ENCODE measurements around the gene BCDIN3D.

The BCDIN3D gene

DNA sequence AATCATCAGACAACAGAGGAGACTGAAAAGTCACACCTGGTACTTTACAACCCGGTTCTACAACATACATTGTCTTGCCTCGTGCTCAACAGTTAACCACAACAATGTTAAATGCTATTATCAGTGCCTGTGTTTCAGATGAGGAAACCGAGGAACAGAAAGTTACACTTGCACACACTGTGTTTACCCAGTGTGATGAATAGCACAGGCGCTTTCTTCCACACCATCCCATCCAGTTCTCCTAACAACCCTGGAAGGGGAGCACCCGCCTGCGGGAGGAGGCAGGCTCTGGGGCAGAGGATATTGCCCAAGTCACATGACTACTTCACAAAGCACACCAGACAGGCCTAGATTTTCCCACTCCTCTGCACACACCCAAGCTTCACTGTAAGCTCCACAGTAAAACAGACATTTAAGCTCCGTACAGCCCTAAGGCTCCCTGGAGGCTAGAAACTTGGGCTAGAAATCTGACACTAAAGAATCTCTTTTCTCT lies 36.5 kb downstream of the BCDIN3D start:
- no peak for TF ChIP-seq ZFX (IDR thresholded peaks at IDR 0.05)
- TF ChIP-seq CTCF (conservative IDR thresholded peaks at IDR 0.05), result no peak
- H3K27ac ChIP-seq, result no peak overlapping the region

DNA sequence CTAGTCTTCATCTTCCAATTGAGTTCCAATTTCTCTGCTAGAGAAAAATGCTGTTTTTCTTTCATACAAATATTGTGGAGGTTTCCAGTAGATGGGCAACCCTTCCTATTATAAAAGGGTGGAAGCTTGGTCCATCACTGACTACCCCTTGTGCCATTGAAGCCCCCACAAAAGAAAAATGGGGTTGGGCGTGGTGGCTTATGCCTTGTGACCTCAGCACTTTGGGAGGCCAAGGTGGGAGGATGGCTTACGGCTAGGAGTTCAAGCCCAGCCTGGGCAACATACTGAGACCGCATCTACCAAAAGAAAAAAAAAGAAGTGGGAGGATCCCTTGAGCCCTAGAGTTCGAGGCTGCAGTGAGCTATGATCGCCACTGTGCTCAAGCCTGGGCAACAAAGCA lies 37.5 kb downstream of the BCDIN3D start:
- H3K27ac ChIP-seq, result no peak overlapping the region
- TF ChIP-seq CTCF (conservative IDR thresholded peaks at IDR 0.05), result no peak
- TF ChIP-seq ZFX (IDR thresholded peaks at IDR 0.05), result no peak

DNA sequence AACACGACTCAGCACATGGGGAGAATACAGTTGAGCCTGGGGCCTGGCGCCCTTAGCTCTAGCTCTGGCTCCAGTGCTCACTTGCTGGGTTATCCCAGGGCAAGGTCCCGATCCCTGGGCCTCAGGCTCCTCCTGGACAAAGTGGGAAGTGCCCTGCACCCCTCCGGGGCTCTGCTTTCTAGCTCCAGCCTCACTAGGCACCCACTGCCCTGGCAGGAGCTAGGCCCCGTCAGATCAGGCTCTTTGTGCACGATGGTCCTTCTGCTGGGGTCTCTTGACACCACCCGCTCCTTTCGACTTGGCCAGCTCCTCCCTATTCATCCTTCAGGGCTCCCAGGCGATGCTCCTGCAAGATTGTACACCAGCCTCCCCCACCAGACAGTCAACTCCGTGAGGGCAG lies 38.1 kb downstream of the BCDIN3D start:
- no peak overlapping the region for H3K27ac ChIP-seq
- no peak for TF ChIP-seq CTCF (conservative IDR thresholded peaks at IDR 0.05)
- TF ChIP-seq ZFX (IDR thresholded peaks at IDR 0.05), result no peak

GRCh38 chr12:49803693-49804450 lies 39.0 kb downstream of the BCDIN3D start:
- TF ChIP-seq CTCF (conservative IDR thresholded peaks at IDR 0.05) (no peak), ZFX (IDR thresholded peaks at IDR 0.05) (no peak)
- H3K27ac ChIP-seq, result no peak overlapping the region

DNA sequence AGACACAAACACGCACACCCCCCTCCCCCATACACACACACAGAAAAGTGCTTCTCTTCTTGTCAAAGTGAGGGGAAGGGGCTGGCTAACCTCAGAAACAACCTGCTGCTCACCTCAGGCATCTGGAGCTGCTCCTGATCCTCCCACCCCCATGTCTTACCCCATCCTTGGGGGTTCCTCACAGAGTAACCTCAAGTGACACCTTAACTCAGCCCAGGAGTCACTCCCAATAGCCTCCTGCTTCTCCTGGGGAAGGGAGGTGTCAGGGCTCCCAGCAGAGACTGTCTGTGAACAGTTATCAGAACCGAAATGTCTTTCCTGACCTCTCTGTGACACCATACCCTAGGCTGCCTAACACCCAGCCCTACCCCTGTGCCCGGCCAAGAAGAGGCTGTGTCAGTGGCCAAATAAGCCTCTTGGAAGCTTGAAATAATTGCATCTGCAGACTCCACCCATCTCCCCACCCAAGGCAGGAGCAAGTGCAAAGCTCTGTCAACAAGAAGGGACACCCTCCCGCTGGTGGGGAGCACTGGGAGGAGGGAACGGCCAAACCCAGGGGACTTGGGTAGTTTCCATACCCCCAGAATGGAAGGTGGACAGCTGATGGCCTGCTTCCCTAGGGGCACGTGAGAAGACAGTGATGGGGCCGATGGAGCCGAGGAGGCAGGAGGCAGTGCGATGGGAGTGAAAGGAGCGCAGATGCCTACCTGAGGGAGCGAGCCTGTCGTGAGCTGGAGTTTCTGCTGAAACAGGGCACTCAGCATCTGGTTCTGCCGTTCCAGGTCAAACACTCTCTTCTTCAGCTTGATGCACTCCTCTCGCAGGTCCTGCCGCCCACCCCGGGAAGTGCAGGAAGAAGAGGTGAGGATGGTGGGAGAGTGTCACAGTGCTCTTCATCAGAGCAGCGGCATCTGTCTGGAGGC lies 41.5 kb downstream of the BCDIN3D start:
- TF ChIP-seq ZFX (IDR thresholded peaks at IDR 0.05), result no peak
- TF ChIP-seq CTCF (conservative IDR thresholded peaks at IDR 0.05), result no peak
- no peak overlapping the region for H3K27ac ChIP-seq

- H3K27ac ChIP-seq, result no peak overlapping the region
- TF ChIP-seq ZFX (IDR thresholded peaks at IDR 0.05) (no peak), CTCF (conservative IDR thresholded peaks at IDR 0.05) (no peak)
Measured at GRCh38 chr12:49800421-49801140, 42.3 kb downstream of the BCDIN3D start.

Data from C4-2B (cell line).